Activated CD8-positive, alpha-beta memory T cell treated with anti-CD3 and anti-CD28 coated beads, Interleukin-2, amount 50 U/mL, for 24 hours (primary cell): ENCODE measurements around the gene UNK.
"Not testable (repeated sequence)": the region's sequence is repeated elsewhere in the genome, so short reads cannot be mapped to it uniquely, and the experiment has no call there.

ENCODE experiments used
- DNase-seq: peaks from one replicate; pipeline ENCODE4 v3.0.0-alpha.2; 2020; ENCODE audit errors: extremely low read depth

The UNK gene

DNA sequence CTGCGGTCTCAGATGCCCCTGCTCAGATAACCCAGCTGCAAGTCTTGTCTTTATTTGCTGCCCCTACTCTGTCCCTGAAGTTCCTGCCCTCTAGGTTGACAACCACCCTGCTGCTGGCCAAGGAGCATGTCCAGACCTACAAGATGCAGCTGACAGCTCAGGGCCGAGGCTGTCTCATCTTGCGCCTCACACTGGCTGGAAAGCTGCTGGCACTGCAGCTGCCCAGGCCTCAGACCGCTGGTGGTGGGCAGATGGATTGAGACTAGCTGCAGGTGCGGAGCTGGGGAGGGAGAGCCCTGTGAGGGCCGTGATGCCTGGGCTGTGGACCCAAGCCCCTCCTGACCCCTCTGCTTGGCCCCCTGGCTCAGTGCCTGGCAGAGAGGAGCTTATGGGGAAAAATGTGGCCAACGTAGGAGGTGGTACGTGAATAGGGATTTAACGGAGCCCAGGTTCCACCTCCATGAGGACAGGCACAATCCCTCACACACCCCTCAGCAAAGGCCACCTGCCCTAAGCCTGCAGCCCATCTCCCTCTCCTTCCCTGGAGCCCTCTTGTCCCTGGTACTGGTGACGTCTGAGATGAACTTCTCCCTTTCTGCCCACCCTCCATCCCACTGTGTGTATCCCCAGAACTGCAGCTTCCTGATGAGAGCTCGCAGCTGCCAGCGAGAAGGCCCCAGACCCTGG is 11.3 kb upstream of the UNK start:
- DNase-seq: no peak

DNA sequence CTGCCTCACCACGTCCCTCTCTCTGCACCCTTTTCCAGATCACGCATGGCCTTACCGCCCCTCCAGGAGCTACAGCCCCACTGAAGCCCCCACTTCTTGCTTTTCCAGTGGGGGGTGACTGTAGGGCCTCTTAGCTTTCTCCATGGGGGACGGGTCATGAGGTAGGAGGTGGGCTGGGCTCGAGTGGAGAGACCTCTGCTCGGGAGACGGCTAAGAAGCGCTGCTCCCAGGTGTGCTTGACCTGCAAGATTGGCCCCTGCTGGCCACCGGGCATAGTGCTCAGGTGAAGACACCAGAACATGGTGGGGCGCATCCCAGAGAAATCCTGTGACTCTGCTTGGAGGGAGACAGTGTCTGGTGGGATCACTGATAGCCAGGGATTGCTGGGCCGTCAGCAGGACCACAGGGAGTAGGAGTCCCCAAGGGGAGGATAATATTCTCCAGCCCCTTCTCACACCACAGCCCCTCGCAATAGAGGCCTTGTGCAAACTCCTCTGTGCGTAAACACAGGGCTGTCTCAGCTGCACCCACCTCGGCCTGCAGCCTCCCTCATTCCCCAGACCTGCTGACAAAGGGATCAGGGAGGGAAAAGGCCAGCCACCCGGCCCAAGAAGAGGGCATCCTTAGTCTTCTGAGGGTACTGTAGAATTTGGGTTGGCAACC is 10.7 kb upstream of the UNK start:
- no peak for DNase-seq

DNA sequence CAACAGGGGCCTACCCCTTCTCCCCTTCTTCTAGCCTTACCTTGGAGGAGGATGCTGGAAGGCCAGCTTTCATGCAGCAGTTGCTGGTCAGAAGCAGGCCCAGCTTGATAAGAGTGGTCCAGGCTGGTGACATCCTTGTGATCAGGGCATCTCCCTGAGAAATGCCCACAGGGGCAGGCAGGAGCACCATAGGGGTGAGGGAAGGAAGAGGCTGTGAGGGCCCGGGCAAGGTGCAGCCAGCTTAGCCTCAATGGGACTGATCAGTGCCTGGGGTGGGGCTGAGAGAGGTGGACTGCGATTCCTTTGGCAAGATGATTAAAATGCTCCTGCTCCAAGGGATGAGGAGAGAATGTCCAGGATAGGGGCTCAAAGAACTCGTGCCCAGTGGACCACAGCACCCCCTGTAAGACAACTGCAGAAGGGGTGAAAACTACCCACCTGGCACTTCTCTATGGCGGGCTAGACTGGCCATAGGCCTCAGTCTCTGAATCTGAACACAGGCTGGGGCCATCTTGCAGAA is 10.1 kb upstream of the UNK start:
- no peak for DNase-seq

DNA sequence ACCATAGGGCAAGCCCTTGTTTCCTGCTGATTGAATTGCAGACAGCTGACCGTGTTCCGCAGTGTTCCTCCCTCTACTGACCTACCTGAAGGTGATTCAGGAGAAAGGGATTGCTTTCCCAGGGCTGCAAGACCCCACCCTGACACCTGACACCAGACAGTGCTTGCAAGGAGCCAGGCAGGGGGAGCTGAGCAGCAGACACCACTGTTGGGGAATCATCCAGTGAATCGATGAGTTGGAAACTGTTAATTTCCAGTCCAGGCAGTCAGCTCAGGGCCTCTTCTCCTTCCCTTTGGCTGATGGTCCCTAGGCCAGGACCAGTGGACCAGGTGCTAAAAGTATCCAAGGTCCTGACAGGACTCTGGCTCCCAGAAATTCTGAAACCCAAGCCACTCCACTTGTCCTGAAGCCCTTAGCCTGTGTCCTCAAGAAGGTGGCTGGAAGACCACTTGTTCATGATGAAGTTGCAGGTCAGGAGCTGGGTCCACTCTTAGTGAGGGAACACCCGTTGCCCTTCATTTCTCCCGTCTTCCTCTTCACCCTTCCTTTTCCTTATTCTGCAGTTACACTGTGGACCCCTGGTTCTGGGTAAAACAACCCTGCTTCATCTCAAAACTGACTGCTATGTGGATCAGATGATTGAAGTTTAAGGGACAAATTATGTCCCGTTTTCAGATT is 9.5 kb upstream of the UNK start:
- DNase-seq: no peak

DNA sequence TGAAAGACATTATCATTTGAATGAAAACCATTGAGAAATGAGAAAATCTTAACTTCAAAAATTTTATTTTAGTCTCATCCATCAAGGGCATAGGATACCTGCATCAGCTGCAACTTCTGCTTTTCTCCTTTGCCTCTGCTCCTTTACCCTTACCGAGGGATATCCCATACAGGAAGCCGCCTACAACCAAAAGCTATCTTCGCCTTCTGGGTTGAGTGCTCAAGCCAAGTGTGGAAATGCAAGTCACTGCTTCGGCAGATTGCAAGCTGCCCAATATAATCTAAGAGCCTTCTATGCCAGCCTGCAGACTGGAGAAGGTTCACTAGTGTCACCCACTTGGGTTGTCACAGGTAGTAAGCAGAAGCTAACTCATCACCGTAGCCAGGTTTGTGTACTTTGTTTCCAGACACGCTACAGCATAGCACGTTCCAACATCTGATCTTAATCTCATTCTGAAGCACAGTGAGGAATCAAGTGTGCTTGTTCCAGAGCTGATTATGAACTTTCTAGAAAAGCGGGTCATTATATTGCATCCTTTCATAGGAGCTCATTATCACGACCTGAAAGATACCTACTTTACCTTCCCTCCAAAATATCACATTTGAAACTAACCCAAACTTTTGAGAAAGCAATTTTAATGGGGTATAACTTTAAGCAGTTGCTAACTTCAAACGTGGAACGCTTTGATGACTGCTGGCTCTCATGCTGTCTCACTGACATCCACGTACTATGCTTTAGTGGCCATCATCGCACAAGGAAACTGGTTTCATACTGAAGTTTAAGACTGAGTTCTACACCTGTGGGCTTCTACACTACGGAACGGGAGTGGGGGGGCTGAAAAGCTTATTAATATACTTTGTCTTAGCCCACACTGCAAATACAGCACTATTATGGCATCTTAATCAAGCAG is 8.0 kb upstream of the UNK start:
- DNase-seq: no peak

DNA sequence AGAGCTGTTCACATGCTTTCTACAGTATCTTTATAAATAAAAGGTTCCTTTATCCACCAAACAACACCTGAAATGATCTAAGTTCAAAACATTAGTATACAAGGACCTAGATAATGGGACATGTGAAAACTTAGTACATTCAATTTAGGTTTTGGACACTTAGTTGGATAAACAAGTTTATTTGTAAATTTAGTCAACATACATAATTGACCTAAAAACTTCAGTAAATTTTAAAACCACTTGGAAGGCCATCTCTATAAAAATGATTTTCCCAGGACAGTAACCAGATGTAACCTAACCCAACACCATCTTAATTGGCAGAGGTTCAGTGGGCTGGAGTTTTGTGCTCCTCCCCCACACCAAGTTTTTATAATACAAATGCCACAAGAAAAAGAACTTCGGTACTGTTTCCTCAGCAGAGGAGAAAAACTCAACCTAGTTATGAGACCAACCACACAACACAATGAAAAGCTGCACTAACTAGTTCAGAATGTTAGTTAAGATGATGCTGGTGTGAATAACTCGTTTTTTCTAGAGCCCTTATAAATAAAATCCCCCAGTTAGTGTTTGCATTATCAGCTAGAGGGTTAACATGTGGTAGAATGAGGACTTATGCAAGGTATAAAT is 7.2 kb upstream of the UNK start:
- DNase-seq: no peak

DNA sequence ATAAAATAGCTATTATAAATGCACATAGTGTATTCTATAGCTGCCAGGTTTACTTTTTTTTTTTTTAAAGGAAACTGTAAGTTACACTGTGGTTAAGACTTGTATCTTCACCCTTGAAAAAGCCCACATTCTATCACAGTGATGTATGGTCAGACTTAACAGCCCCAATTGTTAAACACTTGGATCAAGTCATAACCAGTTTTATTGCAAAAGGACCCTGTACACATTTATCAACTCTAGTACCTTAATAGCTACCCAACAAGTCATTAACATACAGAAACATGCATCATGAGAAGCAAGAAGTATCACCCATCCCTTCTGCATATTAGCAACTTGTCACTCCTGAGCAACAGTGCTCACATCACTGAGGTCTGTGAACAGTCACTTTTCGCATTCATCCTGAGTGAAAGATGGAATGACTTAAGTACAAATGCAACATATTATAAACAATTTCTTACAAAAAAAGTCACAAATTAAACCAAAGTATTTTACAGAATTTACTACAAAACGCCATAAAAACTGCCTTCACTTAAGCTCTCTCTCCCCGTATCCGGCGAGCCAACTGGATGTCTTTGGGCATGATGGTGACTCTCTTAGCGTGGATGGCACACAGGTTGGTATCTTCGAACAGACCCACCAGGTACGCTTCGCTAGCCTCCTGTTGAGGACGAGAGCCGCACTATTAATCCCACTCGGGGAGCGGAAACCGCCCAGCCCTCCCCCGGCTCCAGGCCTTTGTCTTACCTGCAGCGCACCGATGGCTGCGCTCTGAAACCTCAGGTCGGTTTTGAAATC is 6.3 kb upstream of the UNK start:
- not testable (repeated sequence) for DNase-seq

DNA sequence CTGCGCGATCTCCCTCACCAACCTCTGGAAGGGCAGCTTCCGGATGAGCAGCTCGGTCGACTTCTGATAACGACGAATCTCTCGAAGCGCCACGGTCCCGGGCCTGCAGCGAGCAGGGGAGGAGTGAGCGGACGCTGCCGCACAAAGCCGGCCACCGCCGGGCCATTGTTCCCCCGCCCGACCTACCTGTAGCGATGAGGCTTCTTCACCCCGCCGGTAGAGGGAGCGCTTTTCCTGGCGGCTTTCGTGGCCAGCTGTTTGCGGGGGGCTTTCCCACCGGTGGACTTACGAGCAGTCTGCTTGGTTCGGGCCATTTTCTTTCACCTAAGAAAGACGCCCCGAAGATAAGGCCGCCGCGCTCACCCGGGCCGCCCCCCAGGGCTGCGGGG is 5.8 kb upstream of the UNK start:
- DNase-seq: no peak

DNA sequence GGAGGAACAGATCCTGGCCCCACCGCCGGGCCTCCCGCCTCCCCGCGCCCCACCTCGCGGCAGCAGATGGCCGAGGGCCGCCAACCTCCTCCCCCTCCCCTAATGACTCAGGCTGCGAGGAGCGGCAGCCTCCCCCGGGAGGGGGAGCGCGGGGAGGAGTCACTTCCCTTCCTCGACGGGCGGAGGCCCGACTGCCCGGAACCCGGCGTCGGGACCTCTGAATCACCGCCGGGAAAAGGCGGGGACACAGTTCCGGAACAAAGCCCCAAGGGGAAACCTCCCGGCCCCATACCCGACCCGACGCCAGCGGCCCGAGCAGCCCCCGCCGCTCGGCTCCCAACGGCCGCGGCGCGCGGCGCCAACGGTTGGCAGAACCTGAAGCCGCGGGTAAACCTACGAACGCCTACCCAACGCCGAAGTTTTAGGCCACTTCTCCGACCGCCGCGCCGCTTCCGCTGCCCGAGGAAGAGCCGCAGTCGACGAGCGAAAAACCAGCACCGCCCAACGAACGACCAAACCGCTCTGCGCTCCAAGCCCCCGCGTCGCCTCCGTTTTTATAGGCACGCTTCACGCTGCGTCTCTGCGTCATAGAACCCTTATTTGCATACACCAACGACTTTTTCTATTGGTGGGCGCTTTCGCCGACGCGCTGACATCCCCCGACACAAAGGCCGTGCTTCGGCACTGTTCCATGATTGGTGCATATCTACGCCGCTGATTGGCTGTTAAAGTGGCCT is 5.2 kb upstream of the UNK start:
- peak; percentile 85 for DNase-seq

DNA sequence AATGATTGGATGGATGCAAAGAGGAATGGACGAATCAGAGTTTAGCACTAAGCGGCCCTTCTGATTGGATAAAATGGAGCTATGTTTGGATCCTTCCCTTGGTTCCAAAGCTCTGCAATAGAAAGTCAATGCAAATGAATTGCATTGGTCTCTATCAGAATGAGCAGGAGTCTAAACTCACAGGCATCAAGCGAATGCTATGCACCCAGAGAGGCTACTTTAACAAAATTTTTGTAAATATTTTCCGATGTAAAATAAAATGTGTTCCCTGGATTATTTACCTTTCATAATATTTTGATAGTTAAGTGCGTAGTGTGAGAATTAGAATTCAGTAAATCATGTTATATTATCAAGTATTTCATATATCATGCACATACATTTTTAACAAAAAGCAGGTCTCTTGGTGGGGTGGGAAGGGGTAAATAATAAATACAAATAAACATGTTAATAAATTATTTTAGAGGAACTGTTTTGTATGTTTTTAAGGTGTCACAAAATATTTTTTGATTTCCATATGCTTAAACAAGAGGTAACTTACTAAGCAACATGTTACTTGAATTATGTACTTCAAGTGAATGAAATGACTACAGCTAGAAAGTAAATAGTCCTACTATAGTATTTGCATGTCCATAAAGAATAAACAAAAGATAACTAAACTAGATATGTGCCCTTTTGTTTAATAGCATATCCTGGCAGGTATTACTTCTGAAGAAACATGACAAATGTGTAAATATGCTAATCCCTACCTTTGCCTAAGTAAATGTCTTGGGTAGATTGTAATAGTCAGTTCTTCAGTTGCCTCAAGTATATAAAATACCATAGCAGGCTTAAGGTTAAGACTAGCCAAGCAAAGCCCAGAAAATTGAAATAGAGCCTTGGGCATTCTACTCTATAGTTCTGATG is 4.4 kb upstream of the UNK start:
- no peak for DNase-seq

DNA sequence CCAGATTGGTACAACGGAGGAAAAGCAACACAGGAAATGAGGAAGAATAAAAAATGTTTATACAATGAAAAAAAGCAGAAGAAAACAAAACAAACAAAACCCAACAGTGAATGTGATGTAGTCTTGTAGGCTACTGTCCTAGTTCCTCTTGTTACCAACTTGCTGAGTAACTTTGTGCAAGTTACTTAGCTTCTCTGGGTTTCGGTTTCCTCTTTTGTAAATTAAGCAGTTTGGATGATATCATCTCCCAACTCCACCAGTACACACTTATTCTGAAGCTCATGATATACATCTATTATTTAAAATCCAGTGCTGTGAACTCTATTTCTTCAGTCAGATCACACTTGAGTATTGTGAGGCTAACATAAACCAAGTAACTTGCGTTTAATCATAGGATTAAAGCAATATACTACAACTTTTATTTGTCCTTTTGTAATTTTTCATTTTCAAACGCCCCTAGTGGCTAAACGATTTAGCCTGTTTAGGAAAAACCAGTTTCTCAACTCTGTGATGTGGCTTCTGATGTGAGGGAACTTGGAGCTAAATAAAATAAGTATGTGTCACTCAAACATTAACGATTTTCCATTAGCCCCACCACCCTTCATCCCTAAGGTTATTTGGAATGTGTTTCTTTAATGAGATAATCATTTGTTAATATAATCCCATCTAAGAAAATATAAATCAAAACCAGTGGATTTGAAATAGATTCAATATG is 1.4 kb upstream of the UNK start:
- DNase-seq: no peak

DNA sequence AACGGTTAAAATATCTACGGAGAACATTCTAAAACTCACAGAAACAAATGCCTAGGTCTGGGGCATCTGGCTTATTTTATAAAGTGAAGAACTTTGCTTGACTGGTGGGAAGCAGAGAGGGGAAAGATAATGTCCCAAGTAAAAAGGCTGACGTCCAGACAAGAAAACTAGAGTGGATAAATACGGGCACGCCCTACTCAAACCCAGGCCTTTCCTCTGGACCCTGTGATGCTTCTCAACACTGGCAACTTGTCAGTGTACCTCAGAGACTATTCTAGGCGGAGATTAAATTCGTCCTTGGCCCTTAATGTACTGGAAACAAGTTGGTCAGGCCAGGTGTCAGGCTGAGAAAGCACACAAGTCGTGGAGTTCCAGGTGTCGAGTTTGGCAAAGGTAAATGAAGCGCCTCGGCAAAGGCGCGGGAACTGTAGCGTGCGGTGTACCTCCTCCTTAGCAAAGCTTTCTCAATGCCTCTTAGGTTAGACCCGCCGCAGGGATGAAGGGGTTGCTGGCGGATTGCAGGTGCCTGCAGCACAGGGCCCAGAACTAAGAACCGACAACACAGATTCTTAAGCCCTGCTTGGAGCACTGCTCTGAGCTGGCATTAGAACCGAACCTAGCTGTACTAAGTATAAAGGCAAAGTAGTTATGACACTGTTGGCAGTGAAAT is 668 bp upstream of the UNK start:
- no peak for DNase-seq

DNA sequence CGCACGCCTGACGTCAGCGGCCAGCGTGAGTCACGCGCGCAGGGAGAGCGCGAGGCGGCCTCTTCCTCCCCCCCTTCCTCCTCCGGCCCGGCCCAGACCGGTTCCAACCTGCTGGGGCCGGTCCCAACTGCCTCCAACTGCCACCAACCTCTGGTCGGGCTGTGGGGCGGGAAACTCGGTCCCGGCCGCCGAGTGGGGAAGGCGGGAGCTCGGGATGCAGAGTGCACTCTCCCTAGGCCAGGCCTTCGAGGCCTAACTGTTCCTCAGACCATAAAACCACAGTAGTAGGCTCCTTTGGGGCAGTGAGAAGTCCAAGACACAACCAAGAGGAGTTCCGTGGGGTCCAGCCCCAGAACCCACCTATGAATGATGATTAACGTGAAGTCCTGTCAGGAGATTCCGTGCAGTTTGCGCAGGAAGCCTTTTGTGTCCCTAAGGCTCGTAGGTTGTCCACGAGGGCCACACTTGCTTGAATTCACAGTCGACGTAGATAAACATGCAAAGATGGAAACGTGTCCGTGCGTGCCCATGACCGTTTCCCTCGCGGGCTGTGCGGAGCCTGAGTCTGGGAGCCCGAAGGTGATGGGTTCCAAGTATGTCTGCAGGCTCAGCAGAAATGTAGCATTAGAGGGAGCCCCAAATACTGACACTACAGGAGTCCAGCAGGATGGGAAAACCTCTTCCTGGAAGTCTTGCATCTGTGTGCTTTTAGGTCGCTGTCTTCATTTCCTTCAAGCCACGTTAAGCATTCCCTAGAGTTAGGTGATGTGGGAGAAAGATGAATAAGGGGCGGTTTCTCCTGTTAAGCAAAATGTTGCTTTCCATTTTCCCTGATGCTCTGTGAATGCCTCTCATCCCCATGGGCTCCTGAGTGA is 647 bp downstream of the UNK start:
- peak; percentile 76 for DNase-seq

DNA sequence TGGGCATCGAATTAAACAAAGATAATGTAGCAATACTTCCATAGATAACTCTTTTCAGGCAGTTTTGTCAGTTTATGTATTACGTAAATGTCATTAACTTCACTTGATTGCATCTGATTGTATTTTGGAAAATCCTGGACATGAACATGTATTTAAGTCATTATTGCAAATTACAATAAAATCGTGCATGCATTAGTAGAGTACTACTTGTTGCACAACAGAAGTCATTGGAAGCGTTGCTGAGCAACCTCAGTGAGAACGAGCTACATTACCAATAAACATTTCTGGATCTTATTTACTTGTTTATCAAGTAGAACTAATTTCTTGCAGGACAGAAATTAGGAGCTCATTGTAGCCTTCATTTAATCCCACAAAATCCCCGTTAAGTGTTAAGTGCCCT is 6.6 kb downstream of the UNK start:
- no peak for DNase-seq

DNA sequence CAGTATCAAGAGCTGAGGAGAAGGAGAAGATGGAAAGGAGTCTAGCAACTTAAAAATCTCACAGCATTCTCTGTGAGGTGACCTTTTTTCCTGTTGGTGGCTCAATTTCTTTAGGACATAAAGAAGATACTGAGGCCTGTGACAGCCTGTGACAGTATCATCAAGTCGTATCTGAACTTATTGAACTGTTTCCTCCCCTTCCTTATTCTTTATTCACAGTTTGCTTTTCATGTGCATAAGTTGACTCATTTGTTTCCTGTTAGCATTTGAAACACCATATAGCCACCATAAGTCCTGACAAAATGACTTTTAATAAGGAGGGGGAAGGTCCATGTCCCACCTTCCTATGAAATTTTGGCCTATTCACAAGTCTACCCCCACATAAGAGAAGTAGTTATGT is 8.9 kb downstream of the UNK start:
- DNase-seq: no peak

DNA sequence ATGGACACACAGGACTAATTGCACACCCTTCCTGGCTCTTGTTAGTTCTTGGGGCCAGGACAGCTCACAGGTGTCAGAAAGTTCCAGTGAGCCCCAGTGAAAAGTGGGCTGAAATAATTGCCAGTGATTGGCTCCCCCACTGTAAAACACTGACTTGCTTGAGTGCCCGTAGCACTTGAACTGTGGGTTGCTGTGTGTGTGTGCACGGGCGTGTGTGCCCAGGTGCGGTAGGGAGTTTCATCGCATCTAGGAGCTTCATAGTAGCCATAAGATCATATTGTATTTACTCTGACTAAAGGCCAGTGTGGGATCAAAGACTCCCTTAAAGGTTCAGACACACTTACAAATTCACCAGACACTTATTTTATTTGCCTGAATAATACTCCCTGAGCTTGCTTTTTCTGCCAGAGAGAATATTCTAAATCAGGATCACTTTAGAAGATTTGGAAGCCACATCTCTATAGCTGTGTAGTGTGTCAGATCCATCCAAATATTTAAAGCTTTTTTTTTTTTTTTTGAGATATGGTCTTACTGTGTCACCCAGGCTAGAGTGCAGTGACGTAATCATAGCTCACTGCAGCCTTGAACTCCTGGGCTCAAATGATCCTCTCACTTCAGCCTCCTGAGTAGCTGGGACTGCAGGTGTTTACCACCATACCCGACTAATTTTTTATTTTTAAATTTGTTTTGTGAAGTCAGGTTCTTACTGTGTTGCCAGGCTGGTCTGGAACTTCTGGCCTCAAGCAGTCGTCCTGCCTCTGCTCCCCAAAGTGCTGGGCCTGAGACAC is 11.4 kb downstream of the UNK start:
- no peak for DNase-seq
